ENCODE measurements around the gene ZDHHC18.

The ZDHHC18 gene

GRCh38 chr1:26783646-26784022, 42.9 kb upstream of the ZDHHC18 start:
- DNase-seq (ENCODE audit: low read depth, low spot score), result no peak
- no peak overlapping the region for H3K4me3 ChIP-seq (ENCODE audit: low read depth, low read length)
- TF ChIP-seq, protein P1, sequence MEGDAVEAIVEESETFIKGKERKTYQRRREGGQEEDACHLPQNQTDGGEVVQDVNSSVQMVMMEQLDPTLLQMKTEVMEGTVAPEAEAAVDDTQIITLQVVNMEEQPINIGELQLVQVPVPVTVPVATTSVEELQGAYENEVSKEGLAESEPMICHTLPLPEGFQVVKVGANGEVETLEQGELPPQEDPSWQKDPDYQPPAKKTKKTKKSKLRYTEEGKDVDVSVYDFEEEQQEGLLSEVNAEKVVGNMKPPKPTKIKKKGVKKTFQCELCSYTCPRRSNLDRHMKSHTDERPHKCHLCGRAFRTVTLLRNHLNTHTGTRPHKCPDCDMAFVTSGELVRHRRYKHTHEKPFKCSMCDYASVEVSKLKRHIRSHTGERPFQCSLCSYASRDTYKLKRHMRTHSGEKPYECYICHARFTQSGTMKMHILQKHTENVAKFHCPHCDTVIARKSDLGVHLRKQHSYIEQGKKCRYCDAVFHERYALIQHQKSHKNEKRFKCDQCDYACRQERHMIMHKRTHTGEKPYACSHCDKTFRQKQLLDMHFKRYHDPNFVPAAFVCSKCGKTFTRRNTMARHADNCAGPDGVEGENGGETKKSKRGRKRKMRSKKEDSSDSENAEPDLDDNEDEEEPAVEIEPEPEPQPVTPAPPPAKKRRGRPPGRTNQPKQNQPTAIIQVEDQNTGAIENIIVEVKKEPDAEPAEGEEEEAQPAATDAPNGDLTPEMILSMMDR (IDR thresholded peaks at IDR 0.05; ENCODE audit: insufficient read depth, low read length, missing control alignments), result no peak
- POLR2A ChIA-PET, result no interaction called here
- CTCF ChIA-PET, result interaction anchor here (9.4 kb wide), 1 partner anchor 179 kb away, joined by 509 read pairs; no protein-coding TSS in a partner anchor

DNA sequence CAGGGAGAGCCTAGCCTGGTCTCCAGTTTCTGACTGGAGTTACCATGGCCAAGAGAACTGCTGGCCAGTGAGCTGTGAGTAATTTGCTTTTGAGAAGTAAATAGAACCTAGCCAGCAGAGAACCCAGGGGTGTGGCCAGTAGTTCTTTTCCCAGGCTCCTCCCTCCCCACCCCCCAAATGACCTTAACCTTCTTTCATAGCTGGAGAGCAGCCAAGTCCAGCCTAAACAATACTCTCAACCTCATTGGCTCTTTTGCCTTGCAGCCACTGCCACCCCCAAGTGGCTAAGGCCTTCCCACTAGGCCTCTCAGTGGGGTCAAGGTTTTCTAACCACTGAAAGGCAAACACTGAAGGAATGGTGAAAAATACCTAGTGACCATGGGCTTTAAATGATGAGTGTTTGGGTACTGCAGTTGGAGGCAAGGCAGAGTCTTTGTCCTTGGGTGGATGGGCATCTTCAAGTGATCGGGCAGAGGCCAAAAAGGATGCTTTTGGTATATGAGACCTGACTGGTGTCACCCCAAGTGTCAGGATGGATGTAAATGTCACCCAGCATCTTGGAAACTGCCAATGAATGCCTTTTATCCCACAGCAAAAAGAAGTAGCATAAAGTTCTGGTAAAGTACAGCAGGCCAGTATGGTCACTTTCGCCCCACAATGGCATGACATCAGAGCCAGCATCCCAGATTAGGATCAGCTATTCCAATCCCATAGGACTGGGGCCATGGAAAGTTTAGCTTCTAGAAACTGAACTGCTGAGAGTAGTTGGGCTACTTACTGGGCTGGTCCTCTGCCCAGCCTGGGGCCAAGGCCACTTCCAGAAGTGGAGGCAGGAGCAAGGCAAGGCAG, 42.2 kb upstream of the ZDHHC18 start:
- POLR2A ChIA-PET, result no interaction called here
- TF ChIP-seq, protein P1 (IDR thresholded peaks at IDR 0.05; ENCODE audit: insufficient read depth, low read length, missing control alignments), result no peak
- H3K4me3 ChIP-seq (ENCODE audit: low read depth, low read length), result no peak overlapping the region
- CTCF ChIA-PET, result interaction anchor here (2.4 to 9.4 kb wide), 2 partner anchors 10 to 180 kb away, joined by 11 to 509 read pairs; no protein-coding TSS in a partner anchor
- no peak for DNase-seq (ENCODE audit: low read depth, low spot score)

DNA sequence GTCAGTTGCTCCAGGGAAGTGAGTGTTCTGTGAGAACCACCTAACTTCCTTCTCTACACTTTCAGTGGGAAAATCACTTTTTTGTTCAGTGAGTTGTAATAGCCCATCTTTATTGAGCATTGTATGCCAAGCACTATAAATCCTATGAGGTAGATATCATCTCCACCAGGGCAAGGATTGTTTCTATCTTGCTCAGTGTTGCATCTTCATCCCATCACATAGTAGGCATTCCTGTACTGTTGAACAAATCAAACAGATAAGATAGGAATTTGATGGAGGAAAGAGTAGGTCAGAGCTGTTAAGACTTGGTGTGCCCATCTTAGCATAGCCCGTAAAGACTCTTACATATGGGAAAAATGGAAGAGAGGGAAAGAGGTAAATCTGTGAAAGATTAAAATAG, 41.6 kb upstream of the ZDHHC18 start:
- ChIA-PET POLR2A (interaction anchor here (1.6 kb wide), 1 partner anchor 13 kb away, joined by 8 read pairs; no protein-coding TSS in a partner anchor), CTCF (interaction anchor here (2.4 to 9.4 kb wide), 2 partner anchors 11 to 181 kb away, joined by 11 to 509 read pairs; no protein-coding TSS in a partner anchor)
- DNase-seq (ENCODE audit: low read depth, low spot score), result no peak
- TF ChIP-seq, protein P1 (IDR thresholded peaks at IDR 0.05; ENCODE audit: insufficient read depth, low read length, missing control alignments), result no peak
- no peak overlapping the region for H3K4me3 ChIP-seq (ENCODE audit: low read depth, low read length)

- TF ChIP-seq, protein P1 (IDR thresholded peaks at IDR 0.05; ENCODE audit: insufficient read depth, low read length, missing control alignments), result no peak
- POLR2A ChIA-PET, result interaction anchor here (0.5 to 1.6 kb wide), 6 partner anchors 12 to 93 kb away, joined by 3 to 8 read pairs (median 3); no protein-coding TSS in a partner anchor
Measured at GRCh38 chr1:26785611-26786436, 40.7 kb upstream of the ZDHHC18 start.

DNA sequence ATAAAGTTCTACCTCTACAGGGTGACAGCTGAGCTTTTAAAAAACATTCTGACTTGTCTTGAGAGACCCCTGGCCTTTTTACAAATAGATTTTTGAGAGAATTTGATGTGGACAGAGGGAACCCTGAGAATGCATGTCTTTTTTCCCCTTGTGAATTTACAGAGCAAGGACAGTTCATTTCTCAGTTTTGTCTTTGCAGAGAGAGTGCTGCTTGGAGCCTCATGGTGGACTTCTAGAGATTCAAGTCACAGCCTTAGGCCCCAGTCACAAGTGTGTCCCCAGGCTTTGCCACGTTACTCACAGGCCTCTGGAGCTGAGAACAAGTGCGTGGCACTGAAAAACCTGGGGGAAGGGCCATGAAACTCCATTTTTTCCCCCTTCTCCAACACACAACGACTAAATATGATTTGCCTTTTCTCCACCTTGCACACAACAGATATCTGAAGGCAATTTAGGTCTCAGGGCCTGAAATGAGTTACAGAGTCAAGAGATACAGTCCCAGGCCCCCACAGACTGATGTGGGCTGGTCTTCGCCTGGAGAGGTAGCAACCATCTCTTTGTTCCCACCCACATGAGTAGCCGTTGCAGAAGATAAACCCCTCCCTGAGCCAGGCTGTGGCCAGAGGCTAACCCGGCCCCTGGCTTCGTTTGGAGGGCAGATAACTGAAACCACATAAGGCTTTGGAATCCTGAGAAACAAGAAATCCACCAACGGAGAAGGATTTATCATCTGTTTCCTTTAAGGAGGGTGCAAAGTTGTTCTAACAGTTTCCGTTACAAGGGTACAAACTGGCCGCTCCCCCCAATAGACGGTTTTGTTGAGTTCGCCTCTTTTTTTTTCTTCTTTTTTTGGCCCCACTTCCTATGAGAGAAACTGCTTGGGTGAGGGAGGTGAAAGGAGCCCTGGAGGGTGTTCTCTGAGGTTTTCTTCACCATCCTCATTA, 39.8 kb upstream of the ZDHHC18 start:
- POLR2A ChIA-PET, result interaction anchor here (0.8 to 2.2 kb wide), 8 partner anchors 13 to 94 kb away, joined by 3 to 12 read pairs (median 4); no protein-coding TSS in a partner anchor
- peak overlapping the region; percentile 73 for H3K4me3 ChIP-seq (ENCODE audit: low read depth, low read length)
- CTCF ChIA-PET, result interaction anchor here (0.6 to 9.4 kb wide), 8 partner anchors 13 to 182 kb away, joined by 3 to 509 read pairs (median 7); no protein-coding TSS in a partner anchor
- no peak for DNase-seq (ENCODE audit: low read depth, low spot score)
- TF ChIP-seq, protein P1 (IDR thresholded peaks at IDR 0.05; ENCODE audit: insufficient read depth, low read length, missing control alignments), result no peak

More at GRCh38 chr1:26785611-26786436, 40.7 kb upstream of the ZDHHC18 start:
- DNase-seq (ENCODE audit: low read depth, low spot score), result no peak
- CTCF ChIA-PET, result interaction anchor here (0.6 to 9.4 kb wide), 6 partner anchors 12 to 182 kb away, joined by 3 to 509 read pairs (median 4); no protein-coding TSS in a partner anchor
- H3K4me3 ChIP-seq (ENCODE audit: low read depth, low read length), result no peak overlapping the region

All from AG04449 (cell line).